Measurements from ENCODE around the gene ELAVL3. TPM values are rescaled to one million over a fixed set of nuclear protein-coding genes. Genes with fewer than 3 reads are reported as not detected.
"Not testable (repeated sequence)": the region's sequence is repeated elsewhere in the genome, so short reads cannot be mapped to it uniquely, and the experiment has no call there.

ELAVL3 gene
- total RNA-seq, 1 experiment from 2014 or later, result not detected

GRCh38 chr19:11435833-11436313 is 45.0 kb downstream of the ELAVL3 start:
- no peak for DNase-seq (ENCODE audit: low spot score)

- DNase-seq (ENCODE audit: low spot score), result peak; percentile 99
Measured at GRCh38 chr19:11435057-11435832, 45.6 kb downstream of the ELAVL3 start, which contains the start of the genes ODAD3 and PRKCSH. Gene ODAD3 (minus strand): TSS chr19:11435121. CDS start chr19:11435016, 105 bp downstream. Gene PRKCSH (plus strand): TSS chr19:11435635. CDS start chr19:11436118, 483 bp downstream.

GRCh38 chr19:11434703-11435056 is 46.2 kb downstream of the ELAVL3 start:
- no peak for DNase-seq (ENCODE audit: low spot score)

- not testable (repeated sequence) for DNase-seq (ENCODE audit: low spot score)
Measured at GRCh38 chr19:11433526-11433925, 47.3 kb downstream of the ELAVL3 start.

- DNase-seq (ENCODE audit: low spot score), result no peak
Measured at GRCh38 chr19:11426656-11427055, 54.2 kb downstream of the ELAVL3 start.

GRCh38 chr19:11425719-11426457 is 55.0 kb downstream of the ELAVL3 start:
- DNase-seq (ENCODE audit: low spot score), result no peak

GRCh38 chr19:11423791-11424181 is 57.1 kb downstream of the ELAVL3 start:
- DNase-seq (ENCODE audit: low spot score), result no peak

- no peak for DNase-seq (ENCODE audit: low spot score)
Measured at GRCh38 chr19:11423164-11423790, 57.6 kb downstream of the ELAVL3 start.

GRCh38 chr19:11422163-11423065 is 58.4 kb downstream of the ELAVL3 start:
- no peak for DNase-seq (ENCODE audit: low spot score)

GRCh38 chr19:11421371-11422098 is 59.3 kb downstream of the ELAVL3 start:
- no peak for DNase-seq (ENCODE audit: low spot score)

- DNase-seq (ENCODE audit: low spot score), result no peak
Measured at GRCh38 chr19:11420429-11421370, 60.1 kb downstream of the ELAVL3 start.

- DNase-seq (ENCODE audit: low spot score), result no peak
Measured at GRCh38 chr19:11418549-11419506, 62.0 kb downstream of the ELAVL3 start, which contains the start of gene RGL3. Gene RGL3 (minus strand): TSS chr19:11419314. CDS start chr19:11419278, 36 bp downstream.

GRCh38 chr19:11418094-11418548 is 62.7 kb downstream of the ELAVL3 start:
- no peak for DNase-seq (ENCODE audit: low spot score)

GRCh38 chr19:11416346-11417052 is 64.3 kb downstream of the ELAVL3 start:
- no peak for DNase-seq (ENCODE audit: low spot score)

- no peak for DNase-seq (ENCODE audit: low spot score)
Measured at GRCh38 chr19:11414544-11414943, 66.3 kb downstream of the ELAVL3 start.

- peak; percentile 57 for DNase-seq (ENCODE audit: low spot score)
Measured at GRCh38 chr19:11410682-11411081, 70.2 kb downstream of the ELAVL3 start.

GRCh38 chr19:11408591-11408990 is 72.3 kb downstream of the ELAVL3 start:
- DNase-seq (ENCODE audit: low spot score), result no peak

All from H4 (cell line).